ENCODE measurements around the gene TASP1.

The TASP1 gene

GRCh38 chr20:13430346-13431002 is 208.3 kb downstream of the TASP1 start:
- DNase-seq: no peak

- DNase-seq: no peak
These were observed 210.0 kb downstream of the TASP1 start for GRCh38 chr20:13428684-13429083.

- DNase-seq: no peak
These were observed 211.9 kb downstream of the TASP1 start for GRCh38 chr20:13426870-13427269.

- no peak for DNase-seq
These were observed 213.2 kb downstream of the TASP1 start for GRCh38 chr20:13425381-13426135.

GRCh38 chr20:13424174-13424833 is 214.4 kb downstream of the TASP1 start:
- no peak for DNase-seq

- no peak for DNase-seq
These were observed 215.1 kb downstream of the TASP1 start for GRCh38 chr20:13423472-13424173.

- no peak for DNase-seq
These were observed 216.1 kb downstream of the TASP1 start for GRCh38 chr20:13422637-13423036.

GRCh38 chr20:13420625-13421024 is 218.1 kb downstream of the TASP1 start:
- DNase-seq: no peak

- no peak for DNase-seq
These were observed 219.3 kb downstream of the TASP1 start for GRCh38 chr20:13419477-13419876.

GRCh38 chr20:13418263-13419229 is 220.2 kb downstream of the TASP1 start:
- DNase-seq: no peak

- no peak for DNase-seq
These were observed 222.2 kb downstream of the TASP1 start for GRCh38 chr20:13416531-13416930.

GRCh38 chr20:13412806-13413445 is 225.8 kb downstream of the TASP1 start:
- DNase-seq: no peak

- no peak for DNase-seq
These were observed 234.4 kb downstream of the TASP1 start for GRCh38 chr20:13404293-13404692.

GRCh38 chr20:13403453-13403852 is 235.3 kb downstream of the TASP1 start:
- no peak for DNase-seq

- DNase-seq: no peak
These were observed 235.7 kb downstream of the TASP1 start for GRCh38 chr20:13402986-13403385.

- DNase-seq: no peak
These were observed 236.5 kb downstream of the TASP1 start for GRCh38 chr20:13402171-13402760.

GRCh38 chr20:13401596-13401995 is 237.1 kb downstream of the TASP1 start:
- no peak for DNase-seq

GRCh38 chr20:13400453-13400852 is 238.3 kb downstream of the TASP1 start:
- no peak for DNase-seq

GRCh38 chr20:13397300-13397724 is 241.4 kb downstream of the TASP1 start:
- no peak for DNase-seq

- no peak for DNase-seq
These were observed 241.9 kb downstream of the TASP1 start for GRCh38 chr20:13396826-13397225.

GRCh38 chr20:13396022-13396421 is 242.7 kb downstream of the TASP1 start:
- DNase-seq: no peak
